GM18907 (cell line): ENCODE results near the gene EMX1.
"Not testable (repeated sequence)": the region's sequence is repeated elsewhere in the genome, so short reads cannot be mapped to it uniquely, and the experiment has no call there.

Experiments used
- ATAC-seq: cut with Tn5 transposase; IDR thresholded peaks from one replicate; pipeline ENCODE4 v1.9.1; 2021; ENCODE audit warnings: mild to moderate bottlenecking, moderate library complexity; ENCODE audit not compliant: unreplicated experiment

EMX1 gene

GRCh38 chr2:72898585-72898906, 18.8 kb upstream of the EMX1 start:
- no peak for ATAC-seq

GRCh38 chr2:72900191-72900825, 17.0 kb upstream of the EMX1 start:
- no peak for ATAC-seq

- ATAC-seq: no peak
These were observed 15.9 kb upstream of the EMX1 start for GRCh38 chr2:72901426-72901825.

- ATAC-seq: not testable (repeated sequence)
These were observed 9.9 kb upstream of the EMX1 start for GRCh38 chr2:72907369-72907768.

GRCh38 chr2:72908741-72909140, 8.6 kb upstream of the EMX1 start:
- no peak for ATAC-seq

GRCh38 chr2:72911256-72911655, 6.1 kb upstream of the EMX1 start:
- ATAC-seq: no peak

DNA sequence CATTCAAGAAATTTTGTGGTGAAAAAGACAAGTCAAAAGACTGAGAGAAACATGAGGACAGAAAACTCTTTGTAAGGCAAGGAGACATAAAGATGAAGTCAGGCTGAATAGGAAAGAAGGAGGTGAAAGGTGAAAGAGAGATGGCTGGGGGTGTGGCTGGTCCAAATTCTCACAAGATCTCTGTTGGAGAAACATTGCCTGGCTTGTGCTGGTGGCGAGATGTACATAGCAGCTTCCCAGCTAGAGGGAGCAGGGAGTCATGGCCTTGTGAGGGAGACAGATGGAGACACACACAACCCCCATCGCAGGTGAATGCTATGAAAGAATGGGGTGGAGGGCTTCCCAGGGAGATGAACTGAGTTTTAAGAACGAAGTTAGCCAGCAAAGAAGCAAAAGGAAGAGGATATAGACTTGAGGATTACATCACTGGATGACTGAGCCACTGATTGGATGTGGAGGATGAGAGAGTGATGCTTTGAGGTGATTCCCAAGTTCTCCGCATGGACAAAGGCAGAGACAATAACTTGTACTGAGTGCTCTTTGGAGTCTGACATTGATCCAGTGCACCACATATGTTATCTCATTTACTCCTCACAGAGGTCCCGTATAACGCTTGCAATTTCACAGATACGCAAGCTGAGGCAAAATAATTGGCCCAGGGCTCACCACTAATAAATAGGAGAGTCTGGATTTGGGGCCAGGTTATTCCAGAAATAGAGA, 3.7 kb upstream of the EMX1 start:
- ATAC-seq: no peak

DNA sequence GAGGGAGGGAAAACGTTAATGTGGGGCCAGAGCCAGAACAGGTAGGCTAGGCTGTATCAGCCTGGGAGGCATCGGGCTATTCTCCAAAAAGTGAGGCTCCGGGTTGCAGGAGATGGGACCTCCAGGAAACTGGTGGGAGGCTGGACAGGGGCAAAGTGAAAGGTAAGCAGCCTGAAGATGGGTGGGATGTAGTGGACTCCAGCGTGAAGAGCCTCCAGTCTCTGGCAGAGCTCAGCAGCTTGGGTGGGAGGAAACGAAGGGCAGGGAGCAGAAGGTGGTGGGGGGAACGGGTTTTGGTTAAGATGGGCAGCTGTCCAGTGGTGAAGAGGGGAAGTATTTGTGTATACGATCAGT, 3.1 kb upstream of the EMX1 start:
- no peak for ATAC-seq

- no peak for ATAC-seq
These were observed 2.6 kb upstream of the EMX1 start for GRCh38 chr2:72914589-72915319.

DNA sequence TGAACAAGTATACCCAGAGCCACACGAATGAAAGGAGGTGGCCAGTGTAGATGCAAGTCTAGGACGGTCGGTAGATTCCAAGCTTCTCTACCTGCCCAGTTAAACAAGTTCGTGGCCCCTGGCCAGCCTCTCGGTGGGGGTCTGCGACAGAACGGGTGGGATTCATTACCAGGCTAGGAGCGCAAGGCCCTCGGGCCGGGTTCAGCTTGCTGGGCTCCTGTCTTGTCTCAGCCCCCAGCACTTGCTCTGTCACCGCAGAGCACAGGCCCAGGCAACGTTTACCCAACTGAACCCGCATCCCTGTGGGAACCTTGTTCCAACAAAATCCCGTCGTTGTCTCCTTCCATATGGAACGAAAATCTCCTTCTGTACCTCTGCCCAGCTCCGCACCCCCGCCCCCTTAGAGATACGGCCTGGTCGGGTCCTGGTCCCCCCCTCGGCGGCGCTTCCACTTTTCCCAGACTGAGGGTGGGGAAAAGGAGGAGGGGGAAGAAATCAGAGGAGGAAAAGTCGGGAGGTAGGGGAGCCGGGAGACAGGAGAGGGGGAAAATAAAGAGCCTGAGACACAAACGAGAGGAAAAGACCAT, 1.9 kb upstream of the EMX1 start:
- no peak for ATAC-seq

DNA sequence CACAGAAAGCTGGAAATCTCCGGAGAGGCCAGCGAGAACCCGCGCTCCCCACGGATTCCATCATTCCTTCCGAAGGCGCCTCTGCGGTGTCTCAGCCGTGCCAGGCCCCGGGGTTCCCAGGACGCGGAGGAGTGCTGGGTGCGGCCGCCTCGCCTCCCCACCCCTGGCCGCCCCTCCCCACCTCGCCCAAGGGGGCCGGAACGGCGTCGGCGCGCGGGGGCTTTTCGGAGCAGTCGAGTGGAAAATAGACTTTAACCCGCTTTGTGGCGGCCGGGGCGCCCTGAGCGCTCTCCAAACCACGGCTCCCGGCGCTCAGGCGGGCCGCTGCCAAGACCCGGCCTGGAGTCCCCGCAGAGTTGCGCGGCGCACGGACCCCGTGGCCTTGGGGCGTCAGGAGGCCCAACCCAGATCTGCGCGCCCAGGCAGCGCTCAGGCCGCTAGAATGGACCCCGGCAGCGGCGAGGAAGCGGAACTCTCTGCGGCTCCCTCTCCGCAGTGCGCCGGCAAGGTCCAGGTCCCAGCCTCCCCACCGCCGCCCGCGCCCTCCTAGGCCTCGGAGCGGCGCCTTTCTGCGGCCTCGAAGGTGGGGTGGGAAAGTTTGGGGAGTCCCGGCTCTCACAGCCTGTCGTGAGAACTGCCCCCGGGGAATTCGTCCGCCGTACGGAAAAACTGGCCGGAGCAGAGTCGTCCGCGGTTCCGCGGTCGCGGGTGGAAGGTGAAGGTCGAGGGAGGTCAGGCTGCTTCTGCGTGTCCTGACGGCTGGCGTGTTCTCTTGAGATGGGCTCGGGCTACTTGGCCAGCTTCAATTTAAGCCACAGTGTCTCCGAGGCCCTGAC, 1.2 kb upstream of the EMX1 start:
- ATAC-seq: peak; percentile 70

DNA sequence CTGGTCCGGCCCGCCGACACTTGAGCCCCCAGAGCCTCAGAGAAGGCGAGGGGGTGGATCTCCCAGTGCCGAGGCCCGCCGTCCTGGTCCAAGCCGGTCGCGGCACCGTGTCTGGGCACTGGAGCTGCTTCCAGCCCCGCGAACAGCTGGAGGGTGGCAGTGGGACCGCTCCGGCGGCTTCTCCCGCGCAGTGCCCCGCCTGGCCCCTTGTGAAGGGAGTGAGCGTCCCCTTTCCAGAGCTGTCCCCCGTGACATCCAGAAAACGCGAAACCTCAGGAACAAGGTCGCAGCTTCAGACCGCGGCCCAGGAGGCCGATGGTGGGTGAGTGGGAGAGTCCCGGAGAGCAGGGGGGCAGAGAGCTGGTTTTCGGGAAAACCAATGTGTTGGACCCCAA, 579 bp upstream of the EMX1 start:
- no peak for ATAC-seq

DNA sequence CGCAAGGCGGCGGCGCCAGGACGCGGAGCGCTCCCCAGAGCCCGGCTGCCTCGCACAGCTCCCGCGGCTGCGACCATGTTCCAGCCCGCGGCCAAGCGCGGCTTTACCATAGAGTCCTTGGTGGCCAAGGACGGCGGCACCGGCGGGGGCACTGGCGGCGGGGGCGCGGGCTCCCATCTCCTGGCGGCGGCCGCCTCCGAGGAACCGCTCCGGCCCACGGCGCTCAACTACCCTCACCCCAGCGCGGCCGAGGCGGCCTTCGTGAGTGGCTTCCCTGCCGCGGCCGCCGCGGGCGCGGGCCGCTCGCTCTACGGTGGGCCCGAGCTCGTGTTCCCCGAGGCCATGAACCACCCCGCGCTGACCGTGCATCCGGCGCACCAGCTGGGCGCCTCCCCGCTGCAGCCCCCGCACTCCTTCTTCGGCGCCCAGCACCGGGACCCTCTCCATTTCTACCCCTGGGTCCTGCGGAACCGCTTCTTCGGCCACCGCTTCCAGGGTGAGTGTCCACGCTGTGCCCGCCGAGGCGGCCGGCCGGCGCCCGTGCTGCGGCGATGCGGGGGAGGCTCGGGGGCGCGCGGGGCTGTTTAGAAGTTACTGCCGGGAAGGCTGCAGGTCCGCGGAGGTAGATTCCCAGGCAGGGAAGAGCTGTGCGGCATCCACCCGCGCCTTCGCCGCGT, 696 bp downstream of the EMX1 start:
- peak; percentile 1 for ATAC-seq

GRCh38 chr2:72919414-72920317, 2.3 kb downstream of the EMX1 start:
- no peak for ATAC-seq

DNA sequence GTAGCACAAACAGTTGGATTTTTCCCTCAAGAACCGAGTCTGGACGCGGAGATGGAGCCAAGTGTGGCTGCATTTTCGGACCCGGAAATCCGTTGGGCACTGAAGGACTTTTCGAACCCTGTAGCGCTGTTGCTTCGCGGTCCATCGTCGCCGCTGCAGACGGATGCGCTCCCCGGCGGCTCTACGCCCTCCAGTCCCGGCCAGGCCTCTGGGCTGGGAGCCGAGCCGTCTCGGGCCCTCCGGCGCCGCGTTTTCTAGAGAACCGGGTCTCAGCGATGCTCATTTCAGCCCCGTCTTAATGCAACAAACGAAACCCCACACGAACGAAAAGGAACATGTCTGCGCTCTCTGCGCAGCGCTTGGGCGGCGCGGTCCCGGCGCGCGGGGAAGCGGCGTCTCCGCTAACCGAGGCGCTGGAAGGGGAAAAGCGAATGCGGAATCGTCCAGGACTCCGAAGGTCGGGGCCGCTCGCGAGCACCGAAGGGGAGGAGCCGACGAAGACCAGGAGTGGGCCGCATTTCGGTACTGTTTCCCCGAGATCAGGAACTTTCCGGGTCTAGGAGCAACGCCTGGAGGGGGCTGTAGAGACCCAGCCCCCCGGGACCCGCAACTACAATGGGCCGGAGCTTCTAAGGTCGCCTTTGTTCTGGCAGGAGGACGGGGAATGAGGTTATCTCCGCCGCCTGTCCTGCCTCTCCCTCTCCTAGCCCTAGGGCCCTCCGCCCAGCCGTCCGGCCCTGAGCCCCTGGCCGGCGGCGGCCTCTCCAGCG, 3.2 kb downstream of the EMX1 start:
- no peak for ATAC-seq

GRCh38 chr2:72921088-72921851, 4.0 kb downstream of the EMX1 start:
- ATAC-seq: no peak

- no peak for ATAC-seq
These were observed 4.5 kb downstream of the EMX1 start for GRCh38 chr2:72921853-72922252.

DNA sequence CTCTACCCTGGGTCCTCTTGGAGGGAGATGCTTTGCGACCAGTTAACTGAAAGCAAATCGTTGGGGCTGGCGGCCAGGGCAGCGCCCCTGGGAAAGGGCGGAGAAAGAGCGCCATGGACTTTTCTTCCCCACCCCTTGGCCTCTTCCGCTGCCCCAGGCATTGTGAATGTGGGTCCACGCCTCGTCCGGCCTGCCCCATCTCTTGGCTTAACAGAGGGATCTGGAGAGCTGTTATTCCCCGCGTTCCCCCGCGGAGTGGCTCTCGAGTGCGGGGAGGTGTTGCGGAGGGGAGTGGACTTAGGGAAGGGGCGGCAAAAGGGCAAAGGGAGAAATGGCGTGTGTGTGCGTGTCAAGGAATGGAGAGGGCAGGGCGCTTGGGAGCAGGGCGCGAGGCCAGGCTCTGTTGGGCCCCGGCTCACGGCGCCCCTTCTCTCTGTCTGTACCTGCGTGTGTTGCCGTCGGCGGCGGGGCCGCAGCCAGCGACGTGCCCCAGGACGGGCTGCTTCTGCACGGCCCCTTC, 6.6 kb downstream of the EMX1 start:
- ATAC-seq: no peak
